HG02588 (cell line): ENCODE data around the gene EBF4.
"Not testable (repeated sequence)": the region's sequence is repeated elsewhere in the genome, so short reads cannot be mapped to it uniquely, and the experiment has no call there.

Experiments
- ATAC-seq: cut with Tn5 transposase; IDR thresholded peaks from one replicate; pipeline ENCODE4 v1.9.1; 2021; ENCODE audit warnings: mild to moderate bottlenecking, moderate library complexity; ENCODE audit not compliant: unreplicated experiment

Gene EBF4

DNA sequence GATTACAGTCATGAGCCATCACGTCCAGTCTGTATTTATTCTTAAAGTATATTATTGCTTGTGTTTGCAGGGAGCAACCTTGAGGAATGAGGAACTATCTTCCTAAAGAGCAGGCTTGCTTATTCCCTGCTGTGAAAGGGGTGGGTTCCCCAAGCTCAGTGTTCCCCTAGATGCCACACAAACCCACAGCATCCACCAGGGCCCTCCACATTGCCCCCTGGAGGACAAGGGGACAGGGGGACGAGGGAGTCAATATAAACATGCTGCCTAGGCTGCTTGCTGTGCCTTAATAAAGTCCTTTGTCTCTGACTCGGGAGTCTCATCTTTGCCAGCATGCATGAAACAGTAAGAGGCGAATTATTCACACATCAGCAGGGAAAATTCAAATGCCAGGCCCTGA is 20.6 kb upstream of the EBF4 start:
- ATAC-seq, result no peak

GRCh38 chr20:2672446-2672845 is 20.1 kb upstream of the EBF4 start:
- no peak for ATAC-seq

DNA sequence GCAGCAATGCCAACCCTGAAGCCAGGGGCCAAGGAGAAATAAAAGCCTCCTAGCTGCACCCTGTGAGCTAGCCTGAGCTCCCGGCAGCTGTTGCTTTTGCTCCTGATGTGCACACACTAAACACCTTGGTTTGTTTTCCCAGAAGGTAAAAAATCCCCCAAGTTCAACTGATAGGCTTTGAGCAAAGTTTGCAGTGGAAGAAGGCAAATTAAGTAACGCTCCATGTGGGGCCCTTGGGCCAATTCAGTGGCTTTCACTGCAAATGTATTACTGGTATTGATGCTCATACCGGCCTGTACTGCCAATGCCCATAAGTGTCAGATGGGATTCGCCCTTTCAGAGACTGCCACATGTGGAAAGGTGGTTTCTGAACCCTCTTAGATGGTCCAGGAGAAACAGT is 19.1 kb upstream of the EBF4 start:
- ATAC-seq, result no peak

GRCh38 chr20:2680046-2680445 is 12.5 kb upstream of the EBF4 start:
- ATAC-seq, result no peak

DNA sequence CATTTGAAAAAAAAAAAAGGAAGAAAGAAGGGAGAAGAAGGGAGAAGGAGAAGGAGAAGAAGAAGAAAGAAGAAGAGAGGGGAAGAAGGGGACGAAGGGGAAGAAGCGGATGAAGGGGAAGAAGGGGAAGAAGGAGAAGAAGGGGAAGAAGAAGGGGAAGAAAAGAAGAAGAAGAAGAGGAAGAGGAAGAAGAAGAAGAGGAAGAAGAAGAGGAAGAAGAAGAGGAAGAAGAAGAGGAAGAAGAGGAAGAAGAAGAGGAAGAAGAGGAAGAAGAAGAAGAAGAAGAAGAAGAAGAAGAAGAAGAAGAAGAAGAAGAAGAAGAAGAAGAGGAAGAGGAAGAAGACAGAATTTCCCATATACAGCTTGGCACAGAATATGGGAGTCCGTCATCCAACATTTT is 10.5 kb upstream of the EBF4 start:
- not testable (repeated sequence) for ATAC-seq

DNA sequence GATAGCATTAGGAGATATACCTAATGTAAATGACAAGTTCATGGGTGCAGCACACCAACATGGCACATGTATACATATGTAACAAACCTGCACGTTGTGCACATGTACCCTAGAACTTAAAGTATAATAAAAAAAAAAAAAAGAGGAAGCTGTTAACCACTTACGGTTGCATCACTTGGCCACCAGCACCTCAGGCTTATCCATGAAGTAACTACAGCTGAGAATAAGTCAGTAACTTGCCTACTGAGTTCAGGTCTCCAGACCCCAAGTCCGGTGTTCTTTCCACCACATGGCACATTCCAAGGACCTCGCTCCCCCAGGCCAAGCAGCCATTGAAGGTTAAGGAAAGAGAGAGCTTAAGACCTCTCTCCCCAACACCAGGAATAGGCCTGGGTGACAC is 7.8 kb upstream of the EBF4 start:
- not testable (repeated sequence) for ATAC-seq

GRCh38 chr20:2687514-2687913 is 5.1 kb upstream of the EBF4 start:
- ATAC-seq, result no peak

DNA sequence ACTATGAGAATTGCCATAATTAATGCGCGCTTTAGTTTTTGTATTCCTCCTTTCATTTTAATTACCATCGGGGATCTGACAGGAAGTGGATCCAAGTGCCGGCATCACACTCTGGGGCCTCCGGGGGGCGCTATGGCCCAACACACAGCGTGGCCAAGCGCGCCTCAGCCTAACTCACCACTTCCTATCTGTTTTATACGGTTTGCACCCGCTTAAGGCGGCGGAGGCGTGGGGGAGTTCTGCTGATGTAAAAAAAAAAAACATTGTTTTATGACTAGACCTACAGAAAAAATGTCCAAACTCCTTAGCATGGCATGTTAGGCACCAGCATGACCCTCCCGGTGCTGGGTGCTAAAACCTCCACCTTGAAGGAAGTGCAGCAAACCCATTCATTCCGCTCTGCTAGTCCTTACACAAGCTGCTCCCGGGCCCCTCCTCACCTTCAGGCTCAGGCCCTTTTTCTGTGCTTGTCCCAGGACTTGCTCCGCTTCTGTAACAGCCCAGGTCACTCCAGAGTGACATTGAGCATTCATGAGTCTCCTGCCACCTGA is 4.5 kb upstream of the EBF4 start:
- ATAC-seq, result no peak

- ATAC-seq, result no peak
Observed at GRCh38 chr20:2690213-2690612, 2.4 kb upstream of the EBF4 start.

DNA sequence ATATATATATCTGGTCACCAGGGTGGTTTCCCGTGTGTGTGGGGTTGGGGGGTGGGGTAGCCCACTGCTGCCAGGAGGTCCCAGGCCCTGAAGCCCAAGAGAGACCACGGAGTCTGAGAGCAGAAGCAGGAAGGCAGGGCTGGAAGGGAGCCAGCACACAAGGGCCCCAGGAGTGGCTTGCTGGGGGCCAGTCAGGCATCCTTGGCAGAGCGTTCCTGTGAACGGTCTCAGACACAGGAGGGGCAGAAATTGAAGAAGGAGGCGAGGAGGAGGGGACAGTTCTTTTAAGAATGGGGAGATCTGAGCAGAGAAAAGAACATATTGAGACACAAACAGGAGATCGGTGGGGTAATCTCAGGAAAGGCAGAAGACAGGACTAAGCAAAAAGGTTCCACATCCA is 1.9 kb upstream of the EBF4 start:
- no peak for ATAC-seq

- no peak for ATAC-seq
Observed at GRCh38 chr20:2691127-2691526, 1.5 kb upstream of the EBF4 start.

DNA sequence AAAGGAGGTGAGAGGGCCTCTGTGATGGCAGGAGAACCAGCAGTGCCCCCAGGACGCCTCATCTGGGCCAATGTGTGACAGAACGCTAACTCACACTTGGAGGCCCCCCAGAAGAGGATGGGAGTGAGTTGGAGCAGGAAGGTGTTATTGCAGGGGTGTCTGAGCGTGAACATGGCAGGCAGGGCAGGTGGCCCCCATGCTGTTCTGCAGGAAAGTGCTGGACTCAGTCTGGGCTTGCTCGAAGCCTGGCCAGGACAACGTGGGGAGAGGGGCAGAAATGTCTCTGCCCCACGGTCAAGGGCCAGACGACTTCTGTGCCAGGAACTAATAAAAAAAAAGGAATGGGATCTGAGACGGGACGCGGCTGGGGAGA is 931 bp upstream of the EBF4 start:
- no peak for ATAC-seq

- no peak for ATAC-seq
Observed at GRCh38 chr20:2692886-2693285, 306 bp downstream of the EBF4 start.

DNA sequence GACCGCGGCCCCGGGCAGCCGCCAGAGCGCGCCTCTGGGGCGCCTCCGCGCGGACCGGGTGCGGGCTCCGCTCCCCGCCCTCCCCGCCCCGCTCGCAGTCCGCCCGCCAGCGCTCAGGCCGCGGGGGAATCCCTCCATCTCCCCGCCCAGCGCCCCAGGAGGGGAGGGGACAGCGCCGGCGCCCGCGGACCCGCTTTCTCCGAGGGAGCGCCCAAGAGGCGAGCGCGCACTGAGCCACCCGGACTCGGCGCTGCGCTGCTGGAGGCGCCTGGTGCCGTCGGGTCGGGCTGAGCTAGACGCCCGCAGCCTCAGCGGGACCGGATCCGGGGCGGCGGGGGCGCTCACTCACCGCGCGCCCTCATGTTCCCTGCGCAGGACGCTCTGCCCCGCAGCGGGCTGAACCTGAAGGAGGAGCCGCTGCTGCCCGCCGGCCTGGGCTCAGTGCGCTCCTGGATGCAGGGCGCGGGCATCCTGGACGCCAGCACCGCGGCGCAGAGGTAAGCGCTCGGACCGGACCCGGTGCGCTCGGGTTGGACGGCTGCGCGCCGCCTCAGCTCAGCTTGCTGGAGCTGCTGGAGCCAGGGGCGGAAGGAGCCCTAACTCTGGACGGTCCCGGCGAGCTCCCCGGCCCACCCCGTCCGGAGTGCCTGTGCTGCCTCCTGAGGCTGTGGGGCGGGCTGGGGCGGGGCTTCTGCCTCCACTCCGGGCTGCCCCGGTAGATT is 867 bp downstream of the EBF4 start:
- ATAC-seq, result no peak

DNA sequence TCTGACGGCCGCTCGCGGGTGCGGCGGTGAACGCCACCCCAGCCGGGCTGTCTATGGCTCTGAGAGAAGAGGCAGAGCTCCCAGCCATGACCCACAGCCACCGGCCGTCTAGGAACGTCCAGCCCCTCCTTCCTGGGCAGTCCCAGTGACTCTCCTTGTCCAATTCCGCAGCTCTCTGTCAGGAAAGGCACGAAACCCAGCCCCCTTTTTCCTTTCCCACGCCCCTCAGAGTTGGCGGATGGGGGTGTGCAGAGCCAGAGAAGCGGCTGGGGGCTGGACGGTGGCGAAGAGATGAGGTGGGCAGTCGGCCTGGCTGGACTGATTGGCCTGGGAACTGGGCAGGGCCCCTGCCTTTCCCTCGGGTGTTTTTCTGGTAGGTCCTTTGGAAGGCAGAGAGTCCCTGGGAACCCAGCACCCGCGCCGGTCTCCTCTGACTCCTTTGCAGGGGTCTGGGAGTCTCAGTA is 1.5 kb downstream of the EBF4 start:
- ATAC-seq, result no peak

- no peak for ATAC-seq
Observed at GRCh38 chr20:2694519-2694918, 1.9 kb downstream of the EBF4 start.

- ATAC-seq, result no peak
Observed at GRCh38 chr20:2695206-2695983, 2.8 kb downstream of the EBF4 start.

- ATAC-seq, result not testable (repeated sequence)
Observed at GRCh38 chr20:2695984-2696525, 3.5 kb downstream of the EBF4 start.

- ATAC-seq, result no peak
Observed at GRCh38 chr20:2696646-2697045, 4.1 kb downstream of the EBF4 start.

DNA sequence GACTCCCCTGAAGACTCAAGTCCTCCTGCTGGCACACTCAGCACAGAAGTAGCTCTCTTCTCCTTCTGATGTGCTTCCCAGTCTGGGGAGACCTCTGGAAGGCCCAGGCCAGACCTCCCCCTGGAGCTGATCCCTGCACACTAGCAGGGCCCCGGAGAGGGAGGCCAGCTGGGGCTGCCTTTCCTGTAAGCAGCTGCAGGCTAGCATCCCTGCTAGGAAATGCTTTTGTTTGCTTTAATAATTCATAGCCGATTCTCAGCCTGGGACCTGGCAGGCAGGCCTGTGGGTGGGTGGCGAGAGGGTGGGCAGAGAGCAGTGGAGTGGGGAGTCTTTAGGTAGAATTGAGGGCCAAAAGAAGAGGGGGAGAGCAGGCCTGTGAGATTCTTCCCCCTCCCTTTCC is 5.2 kb downstream of the EBF4 start:
- no peak for ATAC-seq

- ATAC-seq, result no peak
Observed at GRCh38 chr20:2698186-2698817, 5.7 kb downstream of the EBF4 start.
